Sigmoid colon (tissue), 4 donors: ENCODE measurements around the gene CCNA2.

Experiments used
- CTCF ChIP-seq, 4 experiments: fragments of 450-650 bp in 3 of 4; fragments of 200-600 bp in 1 of 4; IDR thresholded peaks; one replicate each; pipeline ENCODE4 v1.5.1; 2016 to 2019; ENCODE audit warnings: antibody characterized with exemption in 4 of 4, mild to moderate bottlenecking in 3 of 4, moderate library complexity in 2 of 4
- POLR2A ChIP-seq, 2 donors: fragments of 450-650 bp; IDR thresholded peaks; one replicate each; pipeline ENCODE4 v1.6.1; 2016; ENCODE audit warnings: antibody characterized with exemption in 2 of 2, mild to moderate bottlenecking in 2 of 2, moderate library complexity in 2 of 2
- POLR2AphosphoS5 ChIP-seq, 4 donors: sonication (generic); formaldehyde crosslinking; IDR thresholded peaks; one replicate each; pipeline ENCODE4 v1.6.1; 2017; ENCODE audit warnings: antibody characterized with exemption in 4 of 4

- TF ChIP-seq CTCF (IDR thresholded peaks at IDR 0.05): no peak
- no peak for TF ChIP-seq POLR2A (IDR thresholded peaks at IDR 0.05)
- no peak for TF ChIP-seq POLR2AphosphoS5 (IDR thresholded peaks at IDR 0.05)
These were observed 46.9 kb downstream of the CCNA2 start for GRCh38 chr4:121776610-121777401.
